ENCODE measurements around the gene TGM2. TPM values are rescaled to one million over a fixed set of nuclear protein-coding genes. Genes with fewer than 3 reads are reported as not detected.

Gene TGM2
- total and polyA plus RNA-seq, 12 donors = 146 to 993 (median 463) TPM

- TF ChIP-seq, protein P1, sequence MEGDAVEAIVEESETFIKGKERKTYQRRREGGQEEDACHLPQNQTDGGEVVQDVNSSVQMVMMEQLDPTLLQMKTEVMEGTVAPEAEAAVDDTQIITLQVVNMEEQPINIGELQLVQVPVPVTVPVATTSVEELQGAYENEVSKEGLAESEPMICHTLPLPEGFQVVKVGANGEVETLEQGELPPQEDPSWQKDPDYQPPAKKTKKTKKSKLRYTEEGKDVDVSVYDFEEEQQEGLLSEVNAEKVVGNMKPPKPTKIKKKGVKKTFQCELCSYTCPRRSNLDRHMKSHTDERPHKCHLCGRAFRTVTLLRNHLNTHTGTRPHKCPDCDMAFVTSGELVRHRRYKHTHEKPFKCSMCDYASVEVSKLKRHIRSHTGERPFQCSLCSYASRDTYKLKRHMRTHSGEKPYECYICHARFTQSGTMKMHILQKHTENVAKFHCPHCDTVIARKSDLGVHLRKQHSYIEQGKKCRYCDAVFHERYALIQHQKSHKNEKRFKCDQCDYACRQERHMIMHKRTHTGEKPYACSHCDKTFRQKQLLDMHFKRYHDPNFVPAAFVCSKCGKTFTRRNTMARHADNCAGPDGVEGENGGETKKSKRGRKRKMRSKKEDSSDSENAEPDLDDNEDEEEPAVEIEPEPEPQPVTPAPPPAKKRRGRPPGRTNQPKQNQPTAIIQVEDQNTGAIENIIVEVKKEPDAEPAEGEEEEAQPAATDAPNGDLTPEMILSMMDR (IDR thresholded peaks at IDR 0.05) = no peak
- intact Hi-C loops (cut with DNase I) = loop anchor here in 5 of 10 donors (2.0 to 5.0 kb wide), 4 partner anchors 33 to 98 kb away; no protein-coding TSS in a partner anchor
- ATAC-seq = no peak
- DNase-seq = no peak
- Histone ChIP-seq H3K36me3 (peaks cover 0 to 62% (median 29%) of the 10 kb centered on the region in 9 donors), H3K27me3 (no peaks in the 10 kb centered on the region), H3K4me3 (peak overlapping the region in 1 of 10 donors; percentile 6), H3K4me1 (peaks cover 50 to 99% (median 82%) of the 10 kb centered on the region in 9 donors), H3K9me3 (no peaks in the 10 kb centered on the region), H3K27ac (peak overlapping the region; percentile 82 to 96 (median 92))
- 72 to 76% methylated on average over 7 of the region's 7 CpGs for WGBS, 2 donors
Observed at GRCh38 chr20:38159957-38160756, 4.9 kb downstream of the TGM2 start.

DNA sequence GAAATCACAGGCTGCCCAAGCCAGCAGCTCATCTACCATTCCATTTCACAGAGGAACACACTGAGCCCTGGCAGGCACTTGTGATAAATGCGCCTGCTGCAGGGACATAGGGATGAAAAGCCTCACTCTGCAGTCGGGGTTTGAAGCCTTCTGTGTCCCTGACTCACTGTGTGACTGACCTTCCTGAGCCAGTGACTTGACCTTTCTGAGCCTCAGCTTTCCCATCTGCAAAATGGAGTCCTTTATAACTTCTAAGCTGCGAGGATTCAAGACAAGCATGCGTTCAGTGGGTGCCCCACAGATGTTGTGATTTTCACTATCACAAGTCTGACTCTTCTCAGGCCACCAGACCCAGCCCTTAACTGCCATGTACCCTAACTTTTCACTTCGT lies 5.5 kb downstream of the TGM2 start:
- no peak for ATAC-seq
- H3K4me1 ChIP-seq = peaks cover 50 to 99% (median 88%) of the 10 kb centered on the region in 9 donors
- H3K27ac ChIP-seq = peak overlapping the region; percentile 82 to 96 (median 92)
- intact Hi-C loops (cut with DNase I) = no loop called here
- peak overlapping the region in 2 of 10 donors; percentile 6 to 16 for H3K4me3 ChIP-seq
- no peaks in the 10 kb centered on the region for H3K9me3 ChIP-seq
- 79 to 84% methylated on average over 5 of the region's 5 CpGs for WGBS, 2 donors
- DNase-seq = no peak
- TF ChIP-seq, protein P1 (IDR thresholded peaks at IDR 0.05) = no peak
- no peaks in the 10 kb centered on the region for H3K27me3 ChIP-seq
- peaks cover 0 to 68% (median 33%) of the 10 kb centered on the region in 9 donors for H3K36me3 ChIP-seq

- H3K4me1 ChIP-seq = peaks cover 53 to 100% (median 92%) of the 10 kb centered on the region in 9 donors
- peak; percentile 34 to 84 (median 69) for ATAC-seq
- peak overlapping the region in 2 of 10 donors; percentile 6 to 19 for H3K4me3 ChIP-seq
- TF ChIP-seq, protein P1 (IDR thresholded peaks at IDR 0.05) = no peak
- no peaks in the 10 kb centered on the region for H3K27me3 ChIP-seq
- peak overlapping the region; percentile 82 to 96 (median 92) for H3K27ac ChIP-seq
- peak; percentile 52 to 75 for DNase-seq
- 29 to 35% methylated on average over 14 of the region's 14 CpGs for WGBS, 2 donors
- peaks cover 0 to 76% (median 34%) of the 10 kb centered on the region in 9 donors for H3K36me3 ChIP-seq
- intact Hi-C loops (cut with DNase I) = no loop called here
- no peaks in the 10 kb centered on the region for H3K9me3 ChIP-seq
Observed at GRCh38 chr20:38158701-38159351, 6.2 kb downstream of the TGM2 start.
